Measurements from ENCODE around the gene ENOX1. TPM values are rescaled to one million over a fixed set of nuclear protein-coding genes. Genes with fewer than 3 reads are reported as not detected.
A peak's percentile ranks its signal among the peaks of the same experiment; 100 is the strongest.

Gene ENOX1
- total RNA-seq, 1 donor from 2014 or later, result 0.71 TPM

- Histone ChIP-seq H3K36me3 (ENCODE audit: control insufficient read depth, insufficient read depth, low read length) (no peaks in the 10 kb centered on the region), H3K4me3 (ENCODE audit: low read depth, low read length) (no peak overlapping the region), H3K27me3 (ENCODE audit: control insufficient read depth, insufficient read depth, low read length) (no peaks in the 10 kb centered on the region)
- no peak for DNase-seq (ENCODE audit: low read depth)
- no peak for TF ChIP-seq CTCF (IDR thresholded peaks at IDR 0.05; ENCODE audit: insufficient read depth, low read length, poor library complexity, severe bottlenecking)
Observed at GRCh38 chr13:43495732-43496131, 291.0 kb downstream of the ENOX1 start.

DNA sequence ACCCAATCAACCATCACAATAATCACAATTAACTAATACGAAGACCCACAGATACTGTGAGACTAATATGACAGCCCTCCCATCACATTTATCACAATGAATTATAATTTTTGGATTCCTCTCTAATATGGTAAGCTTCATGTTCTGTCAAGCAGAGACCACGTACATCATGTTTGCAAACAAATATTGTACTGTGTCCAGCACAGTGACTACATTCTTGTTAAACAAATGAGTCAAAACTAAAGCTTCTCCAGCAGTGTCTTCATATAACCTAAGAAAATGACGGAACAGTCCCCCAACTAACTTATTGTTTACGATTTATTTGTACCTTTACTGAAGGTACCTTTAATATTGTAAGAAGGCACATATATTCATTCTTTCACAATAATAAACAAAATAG lies 292.6 kb downstream of the ENOX1 start:
- no peak overlapping the region for H3K4me3 ChIP-seq (ENCODE audit: low read depth, low read length)
- TF ChIP-seq CTCF (IDR thresholded peaks at IDR 0.05; ENCODE audit: insufficient read depth, low read length, poor library complexity, severe bottlenecking), result no peak
- no peak for DNase-seq (ENCODE audit: low read depth)
- no peaks in the 10 kb centered on the region for H3K36me3 ChIP-seq (ENCODE audit: control insufficient read depth, insufficient read depth, low read length)
- no peaks in the 10 kb centered on the region for H3K27me3 ChIP-seq (ENCODE audit: control insufficient read depth, insufficient read depth, low read length)

DNA sequence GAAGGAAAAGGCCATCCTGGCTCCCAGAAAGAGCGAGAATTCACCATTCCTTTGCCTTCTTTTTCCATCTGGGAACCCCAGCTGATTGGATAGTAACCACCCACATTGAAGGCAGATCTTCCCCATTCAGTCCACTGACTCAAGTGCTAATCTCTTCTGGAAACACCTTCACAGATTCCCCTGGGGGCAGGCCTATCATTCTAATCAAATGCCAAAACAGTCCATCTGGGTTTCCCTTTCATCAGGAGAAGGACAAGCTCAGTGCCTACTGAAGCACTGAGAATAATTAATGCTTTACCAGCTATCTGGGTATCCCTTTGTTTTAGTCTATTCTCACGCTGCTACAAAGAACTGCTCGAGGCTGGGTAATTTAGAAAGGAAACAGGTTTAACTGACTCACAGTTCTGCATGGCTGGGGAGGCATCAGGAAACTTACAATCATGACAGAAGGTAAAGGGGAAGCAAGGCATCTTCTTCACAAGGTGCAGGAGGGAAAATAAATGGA lies 293.2 kb downstream of the ENOX1 start:
- peak; percentile 5 for DNase-seq (ENCODE audit: low read depth)
- Histone ChIP-seq H3K4me3 (ENCODE audit: low read depth, low read length) (no peak overlapping the region), H3K27me3 (ENCODE audit: control insufficient read depth, insufficient read depth, low read length) (no peaks in the 10 kb centered on the region), H3K36me3 (ENCODE audit: control insufficient read depth, insufficient read depth, low read length) (no peaks in the 10 kb centered on the region)
- TF ChIP-seq CTCF (IDR thresholded peaks at IDR 0.05; ENCODE audit: insufficient read depth, low read length, poor library complexity, severe bottlenecking), result no peak

- Histone ChIP-seq H3K27me3 (ENCODE audit: control insufficient read depth, insufficient read depth, low read length) (no peaks in the 10 kb centered on the region), H3K4me3 (ENCODE audit: low read depth, low read length) (no peak overlapping the region), H3K36me3 (ENCODE audit: control insufficient read depth, insufficient read depth, low read length) (no peaks in the 10 kb centered on the region)
- no peak for DNase-seq (ENCODE audit: low read depth)
- TF ChIP-seq CTCF (IDR thresholded peaks at IDR 0.05; ENCODE audit: insufficient read depth, low read length, poor library complexity, severe bottlenecking), result no peak
Observed at GRCh38 chr13:43492745-43493144, 294.0 kb downstream of the ENOX1 start.

DNA sequence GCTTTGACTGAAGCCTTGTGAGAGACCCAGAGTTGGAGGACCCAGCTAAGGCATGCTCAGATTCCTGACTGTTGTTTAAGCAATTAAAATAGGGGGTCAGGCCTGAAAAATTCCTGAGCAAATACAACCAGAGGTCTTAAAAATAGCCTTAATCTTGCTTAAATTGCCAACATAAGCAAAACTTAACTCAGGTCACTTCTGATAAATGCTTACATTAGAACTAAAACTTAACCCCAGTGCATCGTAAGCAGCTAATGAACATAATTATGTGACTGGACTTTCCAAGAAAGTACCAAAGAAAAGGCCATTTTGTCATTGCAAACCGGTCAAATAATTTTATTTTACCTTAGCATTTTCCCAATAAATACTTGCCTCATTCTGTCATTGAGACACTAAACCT lies 294.5 kb downstream of the ENOX1 start:
- no peak overlapping the region for H3K4me3 ChIP-seq (ENCODE audit: low read depth, low read length)
- no peak for DNase-seq (ENCODE audit: low read depth)
- H3K36me3 ChIP-seq (ENCODE audit: control insufficient read depth, insufficient read depth, low read length), result no peaks in the 10 kb centered on the region
- no peak for TF ChIP-seq CTCF (IDR thresholded peaks at IDR 0.05; ENCODE audit: insufficient read depth, low read length, poor library complexity, severe bottlenecking)
- no peaks in the 10 kb centered on the region for H3K27me3 ChIP-seq (ENCODE audit: control insufficient read depth, insufficient read depth, low read length)

DNA sequence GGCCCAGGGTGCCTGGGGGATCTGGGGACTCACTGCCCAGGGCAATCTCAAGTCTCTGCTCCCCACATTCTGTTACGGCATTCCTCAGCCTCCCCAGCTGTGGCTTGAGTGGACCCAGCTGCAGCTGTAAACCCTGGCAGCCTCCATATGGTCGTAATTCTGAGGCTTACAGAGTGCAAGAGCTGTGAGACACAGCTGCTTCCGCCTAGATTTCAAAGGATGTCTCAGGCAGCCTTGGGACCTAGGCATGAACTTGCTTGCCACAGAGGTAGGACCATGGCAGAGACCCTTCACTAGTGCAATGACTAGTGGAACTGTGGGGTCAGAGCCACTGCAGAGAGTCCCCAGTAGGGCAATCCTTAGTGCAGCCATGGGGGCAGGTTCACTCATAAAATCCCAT lies 297.5 kb downstream of the ENOX1 start:
- H3K4me3 ChIP-seq (ENCODE audit: low read depth, low read length), result no peak overlapping the region
- H3K27me3 ChIP-seq (ENCODE audit: control insufficient read depth, insufficient read depth, low read length), result no peaks in the 10 kb centered on the region
- TF ChIP-seq CTCF (IDR thresholded peaks at IDR 0.05; ENCODE audit: insufficient read depth, low read length, poor library complexity, severe bottlenecking), result no peak
- H3K36me3 ChIP-seq (ENCODE audit: control insufficient read depth, insufficient read depth, low read length), result no peaks in the 10 kb centered on the region
- DNase-seq (ENCODE audit: low read depth), result no peak

Data from kidney epithelial cell (primary cell).